DMS114 treated with DMSO at 0.1 percent for 48 hours (cell line): Measurements from ENCODE around the gene AHCYL1.
"Not testable (repeated sequence)": the region's sequence is repeated elsewhere in the genome, so short reads cannot be mapped to it uniquely, and the experiment has no call there.

ENCODE experiments used
- DNase-seq: peaks from one replicate; lab custom pipeline; 2025; ENCODE audit not compliant: unreplicated experiment; lab: John Stamatoyannopoulos, UW

Gene AHCYL1

GRCh38 chr1:109996476-109996875 lies 11.9 kb downstream of the AHCYL1 start:
- DNase-seq, result no peak

GRCh38 chr1:109997204-109997866 lies 12.8 kb downstream of the AHCYL1 start:
- DNase-seq, result no peak

GRCh38 chr1:109997867-109998229 lies 13.3 kb downstream of the AHCYL1 start:
- no peak for DNase-seq

GRCh38 chr1:110002695-110003094 lies 18.1 kb downstream of the AHCYL1 start:
- DNase-seq, result no peak

GRCh38 chr1:110003747-110004428 lies 19.3 kb downstream of the AHCYL1 start:
- no peak for DNase-seq

GRCh38 chr1:110004583-110004982 lies 20.0 kb downstream of the AHCYL1 start:
- DNase-seq, result no peak

GRCh38 chr1:110005971-110006370 lies 21.4 kb downstream of the AHCYL1 start:
- DNase-seq, result no peak

GRCh38 chr1:110006516-110006915 lies 22.0 kb downstream of the AHCYL1 start:
- DNase-seq, result no peak

- no peak for DNase-seq
Measured at GRCh38 chr1:110007046-110007830, 22.7 kb downstream of the AHCYL1 start.

- no peak for DNase-seq
Measured at GRCh38 chr1:110008971-110009565, 24.5 kb downstream of the AHCYL1 start.

- DNase-seq, result peak; percentile 52
Measured at GRCh38 chr1:110011527-110012041, 27.0 kb downstream of the AHCYL1 start.

- DNase-seq, result no peak
Measured at GRCh38 chr1:110012100-110012780, 27.7 kb downstream of the AHCYL1 start.

- no peak for DNase-seq
Measured at GRCh38 chr1:110017792-110018191, 33.2 kb downstream of the AHCYL1 start.

GRCh38 chr1:110018396-110018795 lies 33.8 kb downstream of the AHCYL1 start:
- no peak for DNase-seq

GRCh38 chr1:110019770-110020169 lies 35.2 kb downstream of the AHCYL1 start:
- no peak for DNase-seq

GRCh38 chr1:110021285-110021684 lies 36.7 kb downstream of the AHCYL1 start:
- DNase-seq, result no peak

GRCh38 chr1:110024613-110025012 lies 40.0 kb downstream of the AHCYL1 start:
- DNase-seq, result no peak

GRCh38 chr1:110030687-110031086 lies 46.1 kb downstream of the AHCYL1 start:
- not testable (repeated sequence) for DNase-seq

- DNase-seq, result no peak
Measured at GRCh38 chr1:110032327-110032726, 47.8 kb downstream of the AHCYL1 start.

GRCh38 chr1:110033421-110033820 lies 48.9 kb downstream of the AHCYL1 start:
- no peak for DNase-seq

- DNase-seq, result no peak
Measured at GRCh38 chr1:110034040-110034450, 49.5 kb downstream of the AHCYL1 start.
